Mucosa of descending colon (tissue), 3 donors: Measurements from ENCODE around the gene RNASE3. TPM values are rescaled to one million over a fixed set of nuclear protein-coding genes. Genes with fewer than 3 reads are reported as not detected.
"Not testable (repeated sequence)": the region's sequence is repeated elsewhere in the genome, so short reads cannot be mapped to it uniquely, and the experiment has no call there.

Experiments
- ATAC-seq: fragments of 200-7000 bp; cut with Tn5 transposase; one replicate; pipeline ENCODE4 v1.9.1; 2020; ENCODE audit warnings: mild to moderate bottlenecking, moderate library complexity
- DNase-seq, 3 donors: peaks; one replicate each; pipeline ENCODE4 v3.0.0-alpha.2; 2020
- H3K36me3 ChIP-seq: fragments of 200-600 bp; one replicate; pipeline ENCODE4 v1.8.0; 2021; ENCODE audit warnings: low read depth, mild to moderate bottlenecking
- H3K4me1 ChIP-seq: fragments of 200-600 bp; one replicate; pipeline ENCODE4 v1.8.0; 2021; ENCODE audit warnings: low read depth, mild to moderate bottlenecking
- H3K4me3 ChIP-seq: fragments of 200-600 bp; one replicate; pipeline ENCODE4 v1.8.0; 2021; ENCODE audit warnings: mild to moderate bottlenecking
- H3K9me3 ChIP-seq: fragments of 200-600 bp; one replicate; pipeline ENCODE4 v1.8.0; 2021; ENCODE audit warnings: mild to moderate bottlenecking
- intact Hi-C, 2 donors: fragments of 100-400 bp; cut with DNase I in 1 of 2; cut with micrococcal nuclease in 1 of 2; formaldehyde crosslinking; loops; one replicate each; pipeline versions ENCODE4 v1.11.0 to v1.11.1; 2022; cut with DNase I, micrococcal nuclease
- long read RNA-seq, 2 donors: library from polyadenylated mRNA; unstranded; transcript quantifications; one replicate each; pipeline ENCODE4 v2.0.0, GENCODE V29; 2019 to 2021
- total RNA-seq, 3 donors: library from RNA; stranded (reverse); fragmentation: NEBNext Ultra II Directional in 2 of 3; extraction: Animal tissue kit (Norgen Biotek cat#: 25700) in 2 of 3; gene quantifications; one replicate each; pipeline versions ENCODE4 v1.2.1 to v1.2.4, GENCODE V29; 2021 to 2023
- TF ChIP-seq, protein P1 (sequence below): fragments of 200-600 bp; IDR thresholded peaks from one replicate; pipeline ENCODE4 v1.8.0; 2022; ENCODE audit warnings: antibody characterized with exemption, mild to moderate bottlenecking
- donor health status: DM: no; HTN: no; CAD: no; lungs with moderate emphysema.
- donor health status: DM: no; HTN: no; CAD: no.
- donor health status: DM: no; HTN: yes; CAD: no.

RNASE3 gene
- not detected for total RNA-seq
- long read RNA-seq, donor 1: 0 reads
- long read RNA-seq, donor 2: 0 reads

DNA sequence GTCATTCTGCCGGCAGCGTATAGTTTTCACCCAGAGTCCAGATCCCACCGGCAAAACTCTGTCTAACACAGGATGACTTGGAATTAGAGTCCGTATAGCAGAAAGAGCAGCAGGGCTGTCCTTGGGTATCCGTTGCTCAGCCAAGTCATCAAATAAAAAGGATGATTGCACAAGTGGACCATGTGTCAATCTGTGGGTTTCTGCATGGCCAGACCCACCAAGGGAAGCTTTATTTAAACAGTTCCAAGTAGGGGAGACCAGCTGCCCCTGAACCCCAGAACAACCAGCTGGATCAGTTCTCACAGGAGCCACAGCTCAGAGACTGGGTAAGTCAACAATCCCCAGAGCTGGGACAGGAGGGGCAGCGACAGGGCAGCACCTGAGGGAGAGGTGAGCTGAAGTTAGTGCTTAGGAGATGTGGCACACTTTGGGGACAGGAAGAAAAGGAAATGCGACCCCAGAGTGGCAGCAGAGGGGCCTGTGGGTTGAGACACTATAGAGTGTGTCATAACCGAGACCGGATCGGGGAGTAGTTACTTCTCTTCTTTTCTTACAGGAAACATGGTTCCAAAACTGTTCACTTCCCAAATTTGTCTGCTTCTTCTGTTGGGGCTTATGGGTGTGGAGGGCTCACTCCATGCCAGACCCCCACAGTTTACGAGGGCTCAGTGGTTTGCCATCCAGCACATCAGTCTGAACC is at the start of gene RNASE3:
RNASE3 (plus strand) TSS at position 260 of the 700 bp plus-strand sequence; CDS start at position 562, 302 bp downstream.
- H3K9me3 ChIP-seq, ATAC-seq, DNase-seq, H3K4me1 ChIP-seq, intact Hi-C loops, H3K4me3 ChIP-seq, H3K36me3 ChIP-seq: not testable (repeated sequence)

DNA sequence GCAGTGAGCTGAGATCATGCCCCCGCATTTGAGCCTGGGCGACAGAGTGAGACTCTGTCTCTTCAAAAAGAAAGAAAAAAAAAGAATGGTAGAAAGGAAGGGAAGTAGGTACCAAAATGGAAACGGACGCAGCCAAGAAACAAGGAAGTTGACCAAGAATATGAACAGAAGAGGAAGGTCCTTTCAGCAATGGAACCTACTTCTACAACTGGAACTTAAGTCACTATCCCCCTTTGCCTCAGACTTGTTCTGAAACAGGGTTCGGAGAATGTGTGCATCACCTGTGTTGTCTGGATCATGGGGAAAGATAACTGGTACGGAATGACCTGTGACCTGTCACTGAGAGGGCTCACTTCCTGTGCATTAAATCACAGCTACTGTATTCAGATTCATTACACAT is 44.6 kb upstream of the RNASE3 start:
- TF ChIP-seq, protein P1, sequence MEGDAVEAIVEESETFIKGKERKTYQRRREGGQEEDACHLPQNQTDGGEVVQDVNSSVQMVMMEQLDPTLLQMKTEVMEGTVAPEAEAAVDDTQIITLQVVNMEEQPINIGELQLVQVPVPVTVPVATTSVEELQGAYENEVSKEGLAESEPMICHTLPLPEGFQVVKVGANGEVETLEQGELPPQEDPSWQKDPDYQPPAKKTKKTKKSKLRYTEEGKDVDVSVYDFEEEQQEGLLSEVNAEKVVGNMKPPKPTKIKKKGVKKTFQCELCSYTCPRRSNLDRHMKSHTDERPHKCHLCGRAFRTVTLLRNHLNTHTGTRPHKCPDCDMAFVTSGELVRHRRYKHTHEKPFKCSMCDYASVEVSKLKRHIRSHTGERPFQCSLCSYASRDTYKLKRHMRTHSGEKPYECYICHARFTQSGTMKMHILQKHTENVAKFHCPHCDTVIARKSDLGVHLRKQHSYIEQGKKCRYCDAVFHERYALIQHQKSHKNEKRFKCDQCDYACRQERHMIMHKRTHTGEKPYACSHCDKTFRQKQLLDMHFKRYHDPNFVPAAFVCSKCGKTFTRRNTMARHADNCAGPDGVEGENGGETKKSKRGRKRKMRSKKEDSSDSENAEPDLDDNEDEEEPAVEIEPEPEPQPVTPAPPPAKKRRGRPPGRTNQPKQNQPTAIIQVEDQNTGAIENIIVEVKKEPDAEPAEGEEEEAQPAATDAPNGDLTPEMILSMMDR: no peak

DNA sequence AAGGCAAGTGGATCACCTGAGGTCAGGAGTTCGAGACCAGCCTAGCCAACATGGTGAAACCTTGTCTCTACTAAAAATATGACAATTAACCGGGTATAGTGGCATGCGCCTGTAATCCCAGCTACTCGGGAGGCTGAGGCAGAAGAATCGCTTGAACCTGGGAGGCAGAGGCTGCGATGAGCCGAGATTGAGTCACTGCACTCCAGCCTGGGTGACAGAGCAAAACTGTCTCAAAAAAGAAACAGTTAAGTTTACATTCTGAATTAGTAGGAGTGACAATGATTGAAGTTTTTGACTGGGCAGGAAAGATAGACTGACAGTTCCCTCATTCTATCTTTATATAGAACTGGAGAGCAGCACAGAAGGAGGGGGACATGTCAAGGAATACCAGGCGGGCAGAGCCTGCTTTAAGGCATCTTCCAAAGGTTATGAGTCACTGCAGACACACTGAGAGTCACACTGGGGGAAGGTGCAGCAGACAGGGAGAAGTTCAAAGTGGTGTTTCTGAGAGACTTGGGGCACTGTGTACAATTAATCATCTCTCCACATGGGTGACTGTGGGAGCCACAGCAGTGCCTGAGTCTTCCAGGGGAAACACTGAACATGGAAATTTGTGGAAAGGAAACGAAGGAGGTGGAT is 42.8 kb upstream of the RNASE3 start:
- TF ChIP-seq, protein P1: no peak
- no peak overlapping the region for H3K4me3 ChIP-seq
- ATAC-seq (peak; percentile 53), DNase-seq (no peak)
- H3K9me3 ChIP-seq: no peaks in the 10 kb centered on the region
- intact Hi-C loops: no loop called here
- no peaks in the 10 kb centered on the region for H3K4me1 ChIP-seq
- no peaks in the 10 kb centered on the region for H3K36me3 ChIP-seq

More for the DNA sequence above, 44.6 kb upstream of the RNASE3 start:
- Histone ChIP-seq H3K36me3 (no peaks in the 10 kb centered on the region), H3K4me1 (no peaks in the 10 kb centered on the region), H3K9me3 (no peaks in the 10 kb centered on the region), H3K4me3 (no peak overlapping the region)
- intact Hi-C loops: no loop called here
- DNase-seq (no peak), ATAC-seq (no peak)

DNA sequence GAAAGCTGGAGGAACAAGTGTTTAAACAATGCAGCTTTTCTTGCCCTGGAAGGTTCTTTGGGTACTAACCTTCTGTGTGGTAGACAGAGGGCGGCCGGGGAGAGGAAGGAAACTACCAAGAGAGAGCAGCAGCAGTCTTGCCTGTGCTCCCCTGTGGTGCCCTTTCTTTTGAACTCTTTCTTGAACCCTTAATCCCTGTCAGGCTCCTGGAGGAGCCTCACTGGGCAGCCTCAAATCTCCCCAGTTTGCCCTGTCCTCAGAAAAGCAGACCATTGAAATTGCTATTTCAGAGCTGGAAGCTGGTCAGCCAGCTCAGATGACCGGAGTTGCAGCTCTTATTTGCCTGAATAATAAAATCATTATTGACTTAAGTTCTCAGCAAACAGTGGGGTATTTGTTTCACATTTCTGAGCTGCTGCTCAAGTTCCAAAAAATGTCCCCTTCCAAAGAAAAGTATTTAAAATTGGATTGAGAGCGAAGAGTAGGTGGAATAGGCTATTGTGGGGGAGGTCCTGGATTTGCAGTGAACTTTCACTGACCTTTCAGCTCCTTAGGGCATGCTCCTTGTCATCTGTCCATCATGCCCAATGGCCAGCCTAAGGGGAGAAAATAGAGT is 42.1 kb upstream of the RNASE3 start:
- Histone ChIP-seq H3K4me1 (no peaks in the 10 kb centered on the region), H3K36me3 (no peaks in the 10 kb centered on the region), H3K9me3 (no peaks in the 10 kb centered on the region), H3K4me3 (no peak overlapping the region)
- TF ChIP-seq, protein P1: no peak
- DNase-seq (no peak), ATAC-seq (no peak)
- intact Hi-C loops: no loop called here

DNA sequence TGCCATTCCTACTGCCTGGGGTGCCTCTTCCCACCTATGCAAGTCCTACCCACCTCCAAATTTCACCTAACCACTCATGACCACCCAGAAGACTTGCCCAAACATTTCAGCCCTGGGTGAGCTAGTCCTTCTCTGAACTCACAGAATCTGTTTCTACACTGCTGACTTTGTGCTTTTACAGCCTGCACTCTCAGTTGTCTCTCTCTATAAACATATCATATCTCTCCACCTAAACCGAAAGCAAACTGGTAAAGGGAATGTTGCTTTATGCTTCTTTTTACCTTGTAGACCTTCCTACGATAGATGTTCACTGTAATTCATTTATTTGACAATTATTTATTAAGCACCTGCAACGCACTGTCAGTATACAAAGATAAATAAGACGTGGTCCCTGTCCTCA is 38.1 kb upstream of the RNASE3 start:
- DNase-seq: no peak
- intact Hi-C loops: loop anchor here in 1 of 2 donors (10.0 kb wide), 1 partner anchor 122 kb away; no protein-coding TSS in a partner anchor
- H3K36me3 ChIP-seq: no peaks in the 10 kb centered on the region
- no peaks in the 10 kb centered on the region for H3K9me3 ChIP-seq
- TF ChIP-seq, protein P1: no peak
- H3K4me1 ChIP-seq: no peaks in the 10 kb centered on the region
- peak; percentile 45 for ATAC-seq
- no peak overlapping the region for H3K4me3 ChIP-seq
